ENCODE data around the gene ANKFN1. TPM values are rescaled to one million over a fixed set of nuclear protein-coding genes. Genes with fewer than 3 reads are reported as not detected.

ANKFN1 gene
- total RNA-seq, 1 experiment from 2014 or later = not detected

DNA sequence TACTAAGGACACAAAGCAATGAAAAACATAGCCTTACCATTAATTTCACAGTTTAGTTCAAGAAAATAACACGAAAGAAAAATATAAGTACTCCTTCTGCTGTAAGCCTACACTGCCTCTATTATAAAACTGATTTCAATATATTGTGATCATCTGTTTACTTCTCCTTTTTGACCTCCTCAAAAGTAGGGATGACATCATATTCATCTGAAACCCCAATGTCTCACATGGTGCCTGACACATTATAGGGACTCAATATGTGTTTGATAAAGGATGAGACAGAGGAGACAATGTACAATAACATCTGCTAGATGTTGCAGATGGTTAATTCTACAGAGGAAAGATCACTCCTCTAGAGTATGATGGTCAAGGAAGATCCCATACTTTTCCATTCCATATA, 321.8 kb downstream of the ANKFN1 start:
- Histone ChIP-seq H3K27me3 (ENCODE audit: control insufficient read depth, insufficient read depth, low read length) (no peaks in the 10 kb centered on the region), H3K36me3 (replicated peaks; ENCODE audit: control insufficient read depth, insufficient read depth, low read length) (no peaks in the 10 kb centered on the region), H3K4me3 (ENCODE audit: insufficient read depth, low read depth, low read length) (no peak overlapping the region)
- no peak for DNase-seq

DNA sequence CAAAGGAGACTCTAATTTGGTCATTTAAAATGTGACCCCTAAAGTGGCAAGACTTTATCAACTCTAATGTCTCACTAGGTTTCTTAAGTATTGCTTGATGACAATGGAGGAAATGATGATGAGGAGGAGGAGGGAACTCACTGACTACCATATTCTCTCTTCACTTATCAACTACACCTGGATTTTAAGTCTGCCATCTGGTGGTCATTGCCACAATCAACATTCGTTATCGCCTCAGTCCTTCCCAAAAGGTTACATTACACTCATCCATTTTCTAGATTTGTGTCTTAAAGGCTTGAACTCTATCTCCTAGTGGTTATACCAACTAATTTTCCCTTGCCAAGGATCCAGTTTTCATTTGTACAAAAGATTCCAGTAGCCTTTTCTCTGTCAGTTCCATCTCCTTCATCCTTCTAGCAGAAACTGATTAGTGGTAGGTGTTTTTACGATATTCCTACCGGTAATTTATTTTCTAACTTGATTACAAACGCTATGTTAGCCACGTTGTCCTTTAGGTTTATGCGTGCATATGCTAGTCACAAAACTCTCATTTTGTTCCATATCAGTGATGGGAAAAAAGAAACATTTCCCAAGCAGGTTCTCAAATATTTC, 325.7 kb downstream of the ANKFN1 start:
- no peaks in the 10 kb centered on the region for H3K36me3 ChIP-seq (replicated peaks; ENCODE audit: control insufficient read depth, insufficient read depth, low read length)

DNA sequence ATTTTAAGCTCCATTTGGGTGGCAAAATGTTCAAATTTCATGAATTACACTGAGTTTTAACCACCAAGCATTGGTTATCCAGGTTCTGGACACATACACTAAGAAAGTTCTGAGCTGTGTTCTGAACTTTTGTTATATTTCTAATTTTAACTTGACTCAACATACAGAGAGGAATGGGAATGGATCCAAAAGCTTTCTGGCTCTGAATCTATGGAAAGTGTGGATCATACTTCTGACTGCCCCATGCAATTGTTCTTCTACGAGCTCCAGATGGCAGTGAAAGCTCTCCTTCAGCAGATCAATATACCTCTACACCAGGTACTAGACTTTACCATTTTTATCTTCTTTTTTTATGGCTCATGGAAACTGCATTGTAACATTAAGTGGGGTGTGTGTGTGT, 327.2 kb downstream of the ANKFN1 start:
- DNase-seq = no peak
- no peaks in the 10 kb centered on the region for H3K27me3 ChIP-seq (ENCODE audit: control insufficient read depth, insufficient read depth, low read length)
- H3K36me3 ChIP-seq (replicated peaks; ENCODE audit: control insufficient read depth, insufficient read depth, low read length) = no peaks in the 10 kb centered on the region

More for the DNA sequence above, 325.7 kb downstream of the ANKFN1 start:
- DNase-seq = peak; percentile 30
- H3K27me3 ChIP-seq (ENCODE audit: control insufficient read depth, insufficient read depth, low read length) = no peaks in the 10 kb centered on the region
- H3K4me3 ChIP-seq (ENCODE audit: insufficient read depth, low read depth, low read length) = no peak overlapping the region

DNA sequence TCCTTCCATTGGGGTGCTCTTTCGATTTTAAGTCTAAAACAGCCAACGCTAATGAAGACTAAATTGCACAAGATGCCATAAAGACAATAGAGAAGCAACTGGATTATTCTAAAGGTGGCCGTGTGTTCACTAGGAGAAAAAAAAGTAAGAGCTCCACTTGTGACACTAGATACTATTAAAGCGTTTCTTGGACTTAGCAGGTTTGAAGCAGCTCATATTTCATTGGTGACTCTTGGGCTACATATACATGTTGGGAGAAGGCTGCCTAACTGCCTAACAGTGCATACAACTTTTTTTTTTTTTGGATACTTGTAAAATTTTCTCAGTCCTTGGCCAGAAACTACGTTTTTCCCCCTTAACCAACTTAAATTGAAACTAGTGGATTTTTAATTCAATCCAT, 328.4 kb downstream of the ANKFN1 start:
- no peak for DNase-seq
- Histone ChIP-seq H3K36me3 (replicated peaks; ENCODE audit: control insufficient read depth, insufficient read depth, low read length) (no peaks in the 10 kb centered on the region), H3K27me3 (ENCODE audit: control insufficient read depth, insufficient read depth, low read length) (no peaks in the 10 kb centered on the region), H3K4me3 (ENCODE audit: insufficient read depth, low read depth, low read length) (no peak overlapping the region)

More for the DNA sequence above, 327.2 kb downstream of the ANKFN1 start:
- H3K4me3 ChIP-seq (ENCODE audit: insufficient read depth, low read depth, low read length) = no peak overlapping the region

DNA sequence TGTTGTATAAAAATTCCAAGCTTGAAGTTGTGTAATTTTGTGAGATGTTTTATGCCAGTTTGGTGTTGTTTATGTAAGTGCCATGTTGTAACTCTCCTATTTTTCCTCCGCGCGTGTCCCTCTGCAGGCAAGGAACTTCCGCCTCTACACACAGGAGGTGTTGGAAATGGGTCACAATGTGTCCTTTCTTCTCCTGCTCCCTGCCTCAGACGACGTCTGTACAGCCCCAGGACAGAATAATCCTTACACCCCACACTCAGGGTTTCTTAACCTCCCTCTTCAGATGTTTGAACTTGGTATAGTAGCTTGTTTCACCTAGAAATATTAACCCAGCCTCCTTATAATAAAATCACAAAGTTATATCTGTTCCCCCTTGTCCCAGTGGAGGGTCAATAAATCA, 329.0 kb downstream of the ANKFN1 start:
- H3K27me3 ChIP-seq (ENCODE audit: control insufficient read depth, insufficient read depth, low read length) = no peaks in the 10 kb centered on the region
- DNase-seq = no peak
- no peak overlapping the region for H3K4me3 ChIP-seq (ENCODE audit: insufficient read depth, low read depth, low read length)
- no peaks in the 10 kb centered on the region for H3K36me3 ChIP-seq (replicated peaks; ENCODE audit: control insufficient read depth, insufficient read depth, low read length)

DNA sequence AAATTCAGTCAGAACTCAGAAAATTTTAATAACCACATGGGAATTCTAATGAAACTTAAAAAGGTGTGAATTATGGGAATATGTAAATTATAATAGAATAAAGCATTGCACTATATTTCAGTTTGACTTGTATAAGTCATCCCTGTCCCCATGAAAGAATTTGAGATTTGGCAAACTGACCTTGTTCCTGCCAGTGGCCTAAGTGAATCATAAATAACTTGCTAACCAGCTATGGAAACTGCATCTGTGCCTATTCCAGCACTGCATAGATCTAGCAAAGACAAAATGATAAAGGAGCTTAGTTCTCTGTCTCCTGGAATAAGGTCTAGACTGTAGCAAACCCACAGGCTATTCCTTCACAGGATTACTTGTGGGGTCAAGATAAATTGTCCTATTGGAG, 333.5 kb downstream of the ANKFN1 start:
- DNase-seq = no peak
- Histone ChIP-seq H3K27me3 (ENCODE audit: control insufficient read depth, insufficient read depth, low read length) (no peaks in the 10 kb centered on the region), H3K4me3 (ENCODE audit: insufficient read depth, low read depth, low read length) (no peak overlapping the region), H3K36me3 (replicated peaks; ENCODE audit: control insufficient read depth, insufficient read depth, low read length) (no peaks in the 10 kb centered on the region)

DNA sequence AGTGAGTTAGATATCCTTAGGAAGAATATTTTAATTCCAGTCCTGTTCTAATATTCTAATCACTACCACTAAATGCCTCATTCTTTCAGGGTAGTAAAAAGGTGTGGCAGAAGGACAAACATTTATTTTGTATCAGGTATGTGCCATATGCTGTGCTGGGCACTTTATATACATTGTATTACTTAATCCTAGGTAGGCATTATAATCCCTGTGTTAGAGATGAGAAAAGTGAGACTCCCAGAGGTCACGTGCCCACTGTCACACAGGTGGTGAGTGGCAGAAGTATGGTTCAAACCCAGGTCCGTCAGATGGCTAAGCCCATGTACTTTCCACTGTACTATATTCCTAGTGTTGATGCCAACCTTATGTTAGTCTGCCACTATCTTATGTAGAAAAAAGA, 335.5 kb downstream of the ANKFN1 start:
- Histone ChIP-seq H3K36me3 (replicated peaks; ENCODE audit: control insufficient read depth, insufficient read depth, low read length) (no peaks in the 10 kb centered on the region), H3K27me3 (ENCODE audit: control insufficient read depth, insufficient read depth, low read length) (no peaks in the 10 kb centered on the region), H3K4me3 (ENCODE audit: insufficient read depth, low read depth, low read length) (no peak overlapping the region)
- DNase-seq = no peak

DNA sequence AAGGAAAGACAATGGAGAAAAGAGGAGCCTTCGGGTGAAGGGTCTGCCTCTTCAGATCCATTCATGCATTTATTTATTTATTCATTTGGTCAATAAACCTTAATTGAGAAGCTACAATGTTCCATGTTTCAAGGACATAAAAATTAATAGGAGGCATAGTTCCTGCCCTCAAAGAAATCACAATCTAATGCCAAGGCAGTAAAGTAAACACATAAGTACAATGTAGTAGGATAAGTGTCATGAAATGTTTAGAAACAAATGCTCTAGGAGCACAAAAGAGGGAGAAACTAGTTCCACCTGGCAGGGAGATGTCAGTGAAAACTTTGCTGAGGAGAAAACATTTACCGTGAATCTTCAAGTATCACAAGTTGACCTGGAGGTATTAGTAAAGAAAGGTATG, 336.7 kb downstream of the ANKFN1 start:
- Histone ChIP-seq H3K4me3 (ENCODE audit: insufficient read depth, low read depth, low read length) (no peak overlapping the region), H3K36me3 (replicated peaks; ENCODE audit: control insufficient read depth, insufficient read depth, low read length) (no peaks in the 10 kb centered on the region), H3K27me3 (ENCODE audit: control insufficient read depth, insufficient read depth, low read length) (no peaks in the 10 kb centered on the region)
- DNase-seq = no peak

DNA sequence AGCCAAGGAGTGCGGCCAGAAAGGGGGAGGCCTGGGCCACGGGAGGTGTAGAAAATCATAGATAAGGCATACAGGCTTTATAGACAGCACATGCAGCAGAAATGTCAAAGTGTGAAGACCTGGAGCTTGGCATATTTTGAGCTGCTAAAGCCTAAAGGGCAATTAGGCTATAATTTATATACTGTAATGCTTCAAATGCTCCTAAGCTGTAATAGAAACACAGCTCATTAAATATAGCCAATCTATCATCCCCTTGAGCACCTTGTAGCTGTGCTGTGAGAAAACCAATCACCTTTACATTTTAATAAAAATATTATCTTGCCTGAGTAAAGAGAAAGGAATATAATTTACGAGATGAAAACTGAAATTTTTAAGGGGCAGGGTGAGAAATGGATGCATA, 342.3 kb downstream of the ANKFN1 start:
- no peaks in the 10 kb centered on the region for H3K36me3 ChIP-seq (replicated peaks; ENCODE audit: control insufficient read depth, insufficient read depth, low read length)
- H3K4me3 ChIP-seq (ENCODE audit: insufficient read depth, low read depth, low read length) = no peak overlapping the region
- H3K27me3 ChIP-seq (ENCODE audit: control insufficient read depth, insufficient read depth, low read length) = no peaks in the 10 kb centered on the region
- no peak for DNase-seq

DNA sequence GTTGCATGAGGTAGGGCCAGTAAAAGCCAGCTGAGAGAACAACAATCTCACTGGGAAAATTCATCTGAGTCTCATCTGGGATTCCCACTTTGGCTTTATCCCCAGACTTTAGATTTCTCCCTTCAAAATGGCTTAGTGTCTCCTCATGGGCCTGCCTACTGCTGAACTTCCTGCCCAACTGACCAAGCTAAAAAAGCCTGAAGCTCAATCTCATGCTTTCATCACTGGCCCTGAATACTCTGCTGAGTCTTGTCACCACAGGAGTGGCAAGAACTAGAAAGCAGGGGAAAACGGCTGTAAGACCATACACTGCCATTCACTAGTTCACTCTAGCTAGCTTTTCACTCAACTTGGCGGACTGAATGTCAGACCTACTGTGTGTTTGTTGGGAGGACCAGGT, 343.9 kb downstream of the ANKFN1 start:
- no peak overlapping the region for H3K4me3 ChIP-seq (ENCODE audit: insufficient read depth, low read depth, low read length)

DNA sequence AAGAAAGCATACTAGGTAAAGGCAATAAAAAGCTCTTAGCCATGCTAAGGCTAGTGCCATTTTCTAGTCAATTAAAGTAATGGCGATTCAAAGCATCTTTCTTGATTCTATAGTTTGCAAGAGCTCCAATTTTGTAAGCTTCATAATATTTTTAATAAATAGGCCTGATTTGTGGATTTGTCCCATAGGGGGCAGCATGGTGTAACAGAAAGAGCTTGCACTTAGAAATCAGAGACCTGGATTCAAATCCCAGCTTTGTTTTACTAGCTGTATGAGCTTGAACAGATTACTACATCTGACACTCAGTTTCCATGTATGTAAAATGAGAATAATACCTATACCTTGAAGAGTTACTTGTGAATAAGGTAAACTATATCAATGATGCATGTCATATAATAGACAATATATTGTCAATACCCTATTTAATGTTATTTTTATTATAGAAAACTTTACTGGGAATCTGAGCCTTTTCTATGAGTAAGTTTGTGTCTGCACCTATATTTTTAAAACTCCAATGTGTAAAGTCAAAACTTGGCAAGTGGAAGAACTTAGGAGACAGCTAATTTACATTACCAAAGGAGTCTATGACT, 346.6 kb downstream of the ANKFN1 start:
- Histone ChIP-seq H3K36me3 (replicated peaks; ENCODE audit: control insufficient read depth, insufficient read depth, low read length) (no peaks in the 10 kb centered on the region), H3K27me3 (ENCODE audit: control insufficient read depth, insufficient read depth, low read length) (no peaks in the 10 kb centered on the region)
- DNase-seq = no peak

More for the DNA sequence above, 343.9 kb downstream of the ANKFN1 start:
- DNase-seq = no peak
- Histone ChIP-seq H3K36me3 (replicated peaks; ENCODE audit: control insufficient read depth, insufficient read depth, low read length) (no peaks in the 10 kb centered on the region), H3K27me3 (ENCODE audit: control insufficient read depth, insufficient read depth, low read length) (no peaks in the 10 kb centered on the region)

DNA sequence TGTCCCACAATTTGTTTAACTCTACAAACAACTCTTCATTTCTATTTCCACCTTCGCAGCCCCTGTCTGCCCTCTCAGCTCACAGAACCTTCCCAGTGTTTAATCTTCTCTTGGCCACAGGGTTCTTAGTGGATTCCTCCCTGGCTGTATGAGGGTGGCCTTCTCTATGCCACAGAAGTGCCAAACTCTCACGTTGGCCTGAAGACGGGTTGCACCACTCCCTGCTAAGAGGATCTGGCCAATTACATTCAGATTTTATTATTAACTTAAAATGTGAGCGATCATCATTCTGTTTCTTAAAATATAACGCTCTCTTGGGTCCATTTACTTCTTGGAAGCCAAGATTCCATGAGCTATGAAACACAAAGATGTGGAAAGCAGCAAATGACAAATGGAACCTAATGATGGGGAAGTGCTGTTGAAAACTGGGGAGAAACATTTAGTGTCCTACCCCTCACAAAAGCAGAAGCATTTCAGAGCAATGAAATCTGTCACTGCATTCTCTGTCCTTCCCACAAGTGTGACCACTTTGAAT, 348.9 kb downstream of the ANKFN1 start:
- DNase-seq = no peak
- Histone ChIP-seq H3K36me3 (replicated peaks; ENCODE audit: control insufficient read depth, insufficient read depth, low read length) (no peaks in the 10 kb centered on the region), H3K4me3 (ENCODE audit: insufficient read depth, low read depth, low read length) (no peak overlapping the region), H3K27me3 (ENCODE audit: control insufficient read depth, insufficient read depth, low read length) (no peaks in the 10 kb centered on the region)

More for the DNA sequence above, 346.6 kb downstream of the ANKFN1 start:
- H3K4me3 ChIP-seq (ENCODE audit: insufficient read depth, low read depth, low read length) = no peak overlapping the region

DNA sequence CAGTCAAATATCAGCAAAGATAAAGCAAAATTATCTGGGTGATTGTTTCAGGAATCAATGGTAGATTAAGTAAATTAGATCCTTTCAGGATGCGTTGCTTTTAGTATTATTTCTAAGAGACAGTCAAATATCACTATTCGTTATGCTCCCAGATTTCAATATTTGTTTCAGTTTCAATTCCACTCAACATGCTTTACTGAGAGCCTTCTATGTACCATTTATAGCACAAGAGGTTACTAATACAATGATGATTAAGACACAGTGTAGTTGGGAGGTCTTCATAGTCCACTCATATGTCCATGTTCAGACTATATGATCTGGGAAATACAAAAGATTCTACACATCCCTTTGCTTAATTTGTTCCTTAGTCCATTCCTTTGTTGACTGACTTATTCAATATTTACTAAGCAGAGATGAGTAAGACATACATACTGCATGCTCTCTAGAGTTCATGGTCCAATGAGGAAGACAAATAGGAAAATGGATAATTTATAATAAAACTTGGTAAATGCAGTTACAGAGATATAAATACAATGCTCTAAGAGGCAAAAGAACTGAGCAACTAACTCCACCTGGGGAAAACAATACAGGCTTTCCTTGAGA, 352.0 kb downstream of the ANKFN1 start:
- H3K27me3 ChIP-seq (ENCODE audit: control insufficient read depth, insufficient read depth, low read length) = no peaks in the 10 kb centered on the region
- H3K36me3 ChIP-seq (replicated peaks; ENCODE audit: control insufficient read depth, insufficient read depth, low read length) = no peaks in the 10 kb centered on the region
- DNase-seq = no peak

DNA sequence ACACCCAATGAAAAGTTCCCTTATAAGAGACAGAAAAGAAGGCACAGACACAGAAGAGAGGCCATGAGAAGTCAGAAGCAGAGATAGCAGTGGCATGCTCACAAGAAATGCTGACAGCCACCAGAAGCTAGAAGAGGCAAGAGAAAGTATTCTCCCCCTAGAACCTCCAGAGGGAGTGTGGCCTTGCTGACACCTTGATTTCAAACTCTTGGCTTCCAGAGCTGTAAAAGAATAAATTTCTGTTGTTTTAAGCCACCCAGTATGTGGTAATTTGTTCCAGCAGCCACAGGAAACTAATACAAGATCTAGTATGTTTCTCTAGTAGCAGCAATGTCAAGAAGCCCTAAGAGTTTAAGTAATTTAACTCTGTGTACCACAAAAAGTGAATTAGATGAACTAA, 353.1 kb downstream of the ANKFN1 start:
- H3K27me3 ChIP-seq (ENCODE audit: control insufficient read depth, insufficient read depth, low read length) = no peaks in the 10 kb centered on the region
- H3K36me3 ChIP-seq (replicated peaks; ENCODE audit: control insufficient read depth, insufficient read depth, low read length) = no peaks in the 10 kb centered on the region
- no peak for DNase-seq
- H3K4me3 ChIP-seq (ENCODE audit: insufficient read depth, low read depth, low read length) = no peak overlapping the region

More for the DNA sequence above, 352.0 kb downstream of the ANKFN1 start:
- H3K4me3 ChIP-seq (ENCODE audit: insufficient read depth, low read depth, low read length) = no peak overlapping the region
